Gastrocnemius medialis (tissue), 4 donors: ENCODE data around the gene GALNT18. TPM values are rescaled to one million over a fixed set of nuclear protein-coding genes. Genes with fewer than 3 reads are reported as not detected.

ENCODE experiments used
- ATAC-seq, 2 donors: fragments of 150-250 bp; one replicate each; pipeline ENCODE4 v1.9.1; 2016
- DNase-seq, 2 donors: peaks; one replicate each; pipeline ENCODE4 v3.0.0-alpha.2; 2019
- H3K27ac ChIP-seq, 4 donors: fragments of 200-600 bp; sonication (generic); 1 replicate in 1 of 4; 2 replicates in 3 of 4; pipeline ENCODE4 v1.5.1; 2016 to 2018; ENCODE audit warnings: mild to moderate bottlenecking in 2 of 4, moderate library complexity in 1 of 4
- H3K27me3 ChIP-seq, 3 donors: fragments of 200-600 bp; sonication (generic) in 2 of 3; 1 replicate in 1 of 3; 2 replicates in 2 of 3; pipeline versions ENCODE4 v1.5.1 to v1.6.0; 2016 to 2019; ENCODE audit warnings: mild to moderate bottlenecking in 1 of 3, moderate library complexity in 1 of 3
- H3K36me3 ChIP-seq, 2 donors: fragments of 200-600 bp; sonication (generic) in 1 of 2; one replicate each; pipeline ENCODE4 v1.5.1; 2017 to 2018
- H3K4me1 ChIP-seq, 2 donors: fragments of 200-600 bp; sonication (generic) in 1 of 2; one replicate each; pipeline ENCODE4 v1.5.1; 2016 to 2017; ENCODE audit warnings: mild to moderate bottlenecking in 2 of 2
- H3K4me3 ChIP-seq, 4 donors: fragments of 200-600 bp; sonication (generic) in 3 of 4; 1 replicate in 1 of 4; 2 replicates in 3 of 4; pipeline ENCODE4 v1.5.1; 2016 to 2019; ENCODE audit warnings: mild to moderate bottlenecking in 2 of 4
- H3K9me3 ChIP-seq, 3 donors: fragments of 200-600 bp; sonication (generic) in 2 of 3; 1 replicate in 1 of 3; 2 replicates in 2 of 3; pipeline ENCODE4 v1.5.1; 2016 to 2019
- CTCF ChIP-seq, 5 experiments: fragments of 450-650 bp in 3 of 5; fragments of 200-600 bp in 2 of 5; sonication (generic) in 2 of 5; IDR thresholded peaks in 4 of 5; conservative IDR thresholded peaks in 1 of 5; 1 replicate in 4 of 5; 2 replicates in 1 of 5; pipeline ENCODE4 v1.5.1; 2016 to 2019; ENCODE audit warnings: antibody characterized with exemption in 5 of 5, mild to moderate bottlenecking in 3 of 5, moderate library complexity in 3 of 5
- POLR2A ChIP-seq, 2 donors: fragments of 450-650 bp; IDR thresholded peaks; one replicate each; pipeline ENCODE4 v1.6.1; 2017; ENCODE audit warnings: antibody characterized with exemption in 2 of 2, mild to moderate bottlenecking in 2 of 2, moderate library complexity in 2 of 2
- in situ Hi-C, 4 donors: fragments of 200-750 bp; cut with MboI; loops; one replicate each; pipeline versions ENCODE4 v1.15.0 to v1.8.0; 2017; ENCODE audit warnings: low sequenced_read_pairs in 4 of 4
- intact Hi-C: fragments of 100-400 bp; cut with DNase I; formaldehyde crosslinking; loops from one replicate; pipeline ENCODE4 v1.15.1; 2023; ENCODE audit warnings: low total_unique reads
- total RNA-seq, 4 donors: library from RNA; depleted of rRNA; stranded (reverse); fragments of >200 nt; gene quantifications; one replicate each; pipeline versions ENCODE4 v1.1.0 to v1.2.3, GENCODE V29; 2016

The GALNT18 gene
- total RNA-seq, 4 donors from 2014 or later, result 10.5 to 29.2 (median 11.2) TPM

- DNase-seq, result no peak
- no peaks in the 10 kb centered on the region for H3K36me3 ChIP-seq
- intact Hi-C loops, result no loop called here
- H3K27ac ChIP-seq, result no peak overlapping the region
- H3K9me3 ChIP-seq, result no peaks in the 10 kb centered on the region
- no peaks in the 10 kb centered on the region for H3K4me1 ChIP-seq
- in situ Hi-C loops, result no loop called here
- H3K27me3 ChIP-seq, result no peaks in the 10 kb centered on the region
- TF ChIP-seq POLR2A (IDR thresholded peaks at IDR 0.05), result no peak
- no peak for TF ChIP-seq CTCF (IDR thresholded peaks at IDR 0.05 in 4 of 5, conservative IDR thresholded peaks at IDR 0.05 in 1 of 5)
- H3K4me3 ChIP-seq, result no peak overlapping the region
- no peak for ATAC-seq
Observed at GRCh38 chr11:11291041-11292015, 330.5 kb downstream of the GALNT18 start.

- no peak overlapping the region for H3K4me3 ChIP-seq
- no peak overlapping the region for H3K27ac ChIP-seq
- H3K9me3 ChIP-seq, result no peaks in the 10 kb centered on the region
- in situ Hi-C loops (no loop called here), intact Hi-C loops (no loop called here)
- H3K27me3 ChIP-seq, result no peaks in the 10 kb centered on the region
- TF ChIP-seq POLR2A (IDR thresholded peaks at IDR 0.05) (no peak), CTCF (IDR thresholded peaks at IDR 0.05 in 4 of 5, conservative IDR thresholded peaks at IDR 0.05 in 1 of 5) (no peak)
- DNase-seq (no peak), ATAC-seq (no peak)
- no peaks in the 10 kb centered on the region for H3K4me1 ChIP-seq
- no peaks in the 10 kb centered on the region for H3K36me3 ChIP-seq
Observed at GRCh38 chr11:11290354-11290753, 331.5 kb downstream of the GALNT18 start.

GRCh38 chr11:11289669-11290068 is 332.1 kb downstream of the GALNT18 start:
- no peaks in the 10 kb centered on the region for H3K9me3 ChIP-seq
- no peak overlapping the region for H3K27ac ChIP-seq
- no peaks in the 10 kb centered on the region for H3K4me1 ChIP-seq
- DNase-seq, result no peak
- in situ Hi-C loops (no loop called here), intact Hi-C loops (no loop called here)
- no peak for TF ChIP-seq CTCF (IDR thresholded peaks at IDR 0.05 in 4 of 5, conservative IDR thresholded peaks at IDR 0.05 in 1 of 5)
- no peak for TF ChIP-seq POLR2A (IDR thresholded peaks at IDR 0.05)
- H3K27me3 ChIP-seq, result no peaks in the 10 kb centered on the region
- no peak for ATAC-seq
- no peak overlapping the region for H3K4me3 ChIP-seq
- H3K36me3 ChIP-seq, result no peaks in the 10 kb centered on the region

- DNase-seq (no peak), ATAC-seq (no peak)
- no peak overlapping the region for H3K4me3 ChIP-seq
- TF ChIP-seq CTCF (IDR thresholded peaks at IDR 0.05 in 4 of 5, conservative IDR thresholded peaks at IDR 0.05 in 1 of 5) (no peak), POLR2A (IDR thresholded peaks at IDR 0.05) (no peak)
- no peaks in the 10 kb centered on the region for H3K9me3 ChIP-seq
- no peaks in the 10 kb centered on the region for H3K4me1 ChIP-seq
- intact Hi-C loops (no loop called here), in situ Hi-C loops (no loop called here)
- H3K27me3 ChIP-seq, result no peaks in the 10 kb centered on the region
- H3K36me3 ChIP-seq, result no peaks in the 10 kb centered on the region
- H3K27ac ChIP-seq, result no peak overlapping the region
Observed at GRCh38 chr11:11288972-11289616, 332.7 kb downstream of the GALNT18 start.
